Smooth muscle cell (in vitro differentiated cells): ENCODE results near the gene MFSD12. TPM values are rescaled to one million over a fixed set of nuclear protein-coding genes. Genes with fewer than 3 reads are reported as not detected.

ENCODE experiments used
- DNase-seq: peaks from one replicate; lab custom pipeline; 2025; ENCODE audit not compliant: unreplicated experiment; lab: John Stamatoyannopoulos, UW
- H2AFZ ChIP-seq: fragments of 200-600 bp; sonication (generic); 2 replicates; pipeline ENCODE4 v1.6.0; 2016; ENCODE audit warnings: antibody characterized with exemption, low read depth, mild to moderate bottlenecking
- H3F3A ChIP-seq: fragments of 200-600 bp; sonication (generic); 2 replicates; pipeline ENCODE4 v1.6.0; 2017; ENCODE audit warnings: antibody characterized with exemption, low read depth
- H3K27ac ChIP-seq: fragments of 200-600 bp; sonication (generic); 2 replicates; pipeline ENCODE4 v1.5.1; 2016; ENCODE audit warnings: low read depth, mild to moderate bottlenecking
- H3K27me3 ChIP-seq: fragments of 200-600 bp; sonication (generic); 2 replicates; pipeline ENCODE4 v1.6.1; 2016; ENCODE audit warnings: low read depth, mild to moderate bottlenecking
- H3K36me3 ChIP-seq: fragments of 200-600 bp; sonication (generic); 2 replicates; pipeline ENCODE4 v1.5.1; 2016; ENCODE audit warnings: low read depth
- H3K4me1 ChIP-seq: fragments of 200-600 bp; sonication (generic); 2 replicates; pipeline ENCODE4 v1.5.1; 2016; ENCODE audit warnings: low read depth
- H3K4me2 ChIP-seq: fragments of 200-600 bp; sonication (generic); 2 replicates; pipeline ENCODE4 v1.6.0; 2016; ENCODE audit warnings: mild to moderate bottlenecking
- H3K4me3 ChIP-seq: fragments of 200-600 bp; sonication (generic); 2 replicates; pipeline ENCODE4 v1.5.1; 2016; ENCODE audit warnings: mild to moderate bottlenecking
- H3K79me2 ChIP-seq: fragments of 200-600 bp; sonication (generic); 2 replicates; pipeline ENCODE4 v1.6.0; 2016; ENCODE audit warnings: low read depth, mild to moderate bottlenecking
- H3K9ac ChIP-seq: fragments of 200-600 bp; sonication (generic); 2 replicates; pipeline ENCODE4 v1.6.0; 2016; ENCODE audit warnings: low read depth
- H3K9me3 ChIP-seq: fragments of 200-600 bp; sonication (generic); replicated peaks from 2 replicates; pipeline ENCODE4 v1.5.1; 2016; ENCODE audit warnings: low read depth
- H4K20me1 ChIP-seq: fragments of 200-600 bp; sonication (generic); 2 replicates; pipeline ENCODE4 v1.6.0; 2016; ENCODE audit warnings: low read depth
- CTCF ChIP-seq: fragments of 200-600 bp; sonication (generic); IDR thresholded peaks from 2 replicates; pipeline ENCODE4 v1.5.1; 2017; ENCODE audit warnings: borderline replicate concordance, mild to moderate bottlenecking, antibody characterized with exemption; ENCODE audit not compliant: insufficient read depth, poor library complexity, severe bottlenecking
- WGBS: methylation state at CpG from one replicate; pipeline ENCODE4 v1.1.7; 2016; ENCODE audit warnings: low lambda C conversion rate; 5-methylcytosine and 5-hydroxymethylcytosine counted together
- polyA plus RNA-seq: library from polyadenylated mRNA; unstranded; fragments of >200 nt; fragmentation: Nextera tagmentation; extraction: Ambion mirVana; gene quantifications from 2 replicates; pipeline ENCODE4 v1.2.1, GENCODE V29; 2016
- total RNA-seq: library from RNA; depleted of rRNA; stranded (reverse); fragments of >200 nt; gene quantifications from 2 replicates; pipeline ENCODE4 v1.2.3, GENCODE V29; 2014

The MFSD12 gene
- total and polyA plus RNA-seq, 2 experiments from 2014 or later = 56.0 to 73.8 TPM

GRCh38 chr19:3538258-3538929 is 19.0 kb downstream of the MFSD12 start:
- TF ChIP-seq CTCF = no peak
- Histone ChIP-seq H3K9me3 (no peaks in the 10 kb centered on the region), H3K27ac (no peak overlapping the region), H3K4me3 (no peak overlapping the region), H3K9ac (no peak overlapping the region), H3K79me2 (no peaks in the 10 kb centered on the region), H3K27me3 (no peaks in the 10 kb centered on the region), H2AFZ (no peak overlapping the region), H3F3A (peaks cover 12% of the 10 kb centered on the region), H3K4me2 (no peak overlapping the region), H3K4me1 (no peaks in the 10 kb centered on the region), H4K20me1 (peaks cover 23% of the 10 kb centered on the region), H3K36me3 (no peaks in the 10 kb centered on the region)
- DNase-seq = no peak
- 83% methylated on average over 25 of the region's 25 CpGs for WGBS

GRCh38 chr19:3537438-3538240 is 19.7 kb downstream of the MFSD12 start:
- no peak for TF ChIP-seq CTCF
- Histone ChIP-seq H3K9ac (no peak overlapping the region), H3K4me3 (no peak overlapping the region), H3K27me3 (no peaks in the 10 kb centered on the region), H3K27ac (no peak overlapping the region), H3K4me2 (no peak overlapping the region), H3K36me3 (no peaks in the 10 kb centered on the region), H3K79me2 (no peaks in the 10 kb centered on the region), H3K4me1 (no peaks in the 10 kb centered on the region), H4K20me1 (peaks cover 23% of the 10 kb centered on the region), H3F3A (peaks cover 11% of the 10 kb centered on the region), H2AFZ (no peak overlapping the region), H3K9me3 (no peaks in the 10 kb centered on the region)
- 89% methylated on average over 17 of the region's 22 CpGs for WGBS
- no peak for DNase-seq

GRCh38 chr19:3537101-3537437 is 20.3 kb downstream of the MFSD12 start:
- no peak for DNase-seq
- H3F3A ChIP-seq = peaks cover 5% of the 10 kb centered on the region
- H3K27ac ChIP-seq = no peak overlapping the region
- 95% methylated on average over 9 of the region's 13 CpGs for WGBS
- H3K4me2 ChIP-seq = no peak overlapping the region
- no peak overlapping the region for H3K9ac ChIP-seq
- no peak for TF ChIP-seq CTCF
- peaks cover 23% of the 10 kb centered on the region for H4K20me1 ChIP-seq
- H3K4me1 ChIP-seq = no peaks in the 10 kb centered on the region
- H3K79me2 ChIP-seq = no peaks in the 10 kb centered on the region
- H3K4me3 ChIP-seq = no peak overlapping the region
- H3K27me3 ChIP-seq = no peaks in the 10 kb centered on the region
- H2AFZ ChIP-seq = no peak overlapping the region
- H3K9me3 ChIP-seq = no peaks in the 10 kb centered on the region
- no peaks in the 10 kb centered on the region for H3K36me3 ChIP-seq
